ENCODE measurements around the gene RANBP10.
A peak's percentile ranks its signal among the peaks of the same experiment; 100 is the strongest.

RANBP10 gene

GRCh38 chr16:67675999-67676398, 130.4 kb downstream of the RANBP10 start:
- no peak for DNase-seq (ENCODE audit: low spot score)

- DNase-seq (ENCODE audit: low spot score): no peak
Measured at GRCh38 chr16:67675579-67675935, 130.8 kb downstream of the RANBP10 start.

DNA sequence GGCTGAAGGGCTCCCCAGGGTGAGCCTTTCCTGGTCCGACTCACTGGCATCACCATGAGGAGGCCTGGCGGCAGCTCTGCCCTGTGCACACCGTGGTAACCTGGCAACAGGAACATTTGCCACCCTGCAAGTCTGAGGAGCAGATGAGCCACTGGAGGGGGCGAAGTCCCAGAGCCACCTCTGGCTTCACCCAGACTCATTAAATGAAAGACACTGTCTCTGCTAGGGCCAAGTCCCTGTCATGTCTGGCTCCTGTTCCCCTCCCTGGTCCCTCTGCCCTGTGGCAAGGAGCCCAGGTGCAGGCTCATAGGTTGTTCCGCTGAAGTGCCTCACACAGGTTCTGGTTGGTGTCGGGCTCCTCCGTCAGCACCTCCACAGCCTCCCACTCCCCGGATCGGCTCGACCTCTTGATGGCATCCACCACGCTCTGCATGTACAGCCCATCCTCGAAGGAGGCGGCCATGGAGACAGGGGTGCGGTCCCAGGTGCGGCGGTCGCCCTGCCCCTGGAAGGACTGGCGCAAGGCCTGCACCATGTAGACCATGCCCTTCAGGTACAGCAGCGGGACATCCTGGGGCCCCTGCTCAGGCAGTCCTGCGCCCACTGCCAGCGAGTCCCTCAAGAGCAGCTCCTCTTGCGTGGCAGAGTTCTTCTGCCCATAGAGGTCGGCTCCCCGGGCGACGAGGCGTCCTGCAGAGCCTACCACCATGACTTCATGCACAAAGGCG, 131.3 kb downstream of the RANBP10 start:
- no peak for DNase-seq (ENCODE audit: low spot score)

DNA sequence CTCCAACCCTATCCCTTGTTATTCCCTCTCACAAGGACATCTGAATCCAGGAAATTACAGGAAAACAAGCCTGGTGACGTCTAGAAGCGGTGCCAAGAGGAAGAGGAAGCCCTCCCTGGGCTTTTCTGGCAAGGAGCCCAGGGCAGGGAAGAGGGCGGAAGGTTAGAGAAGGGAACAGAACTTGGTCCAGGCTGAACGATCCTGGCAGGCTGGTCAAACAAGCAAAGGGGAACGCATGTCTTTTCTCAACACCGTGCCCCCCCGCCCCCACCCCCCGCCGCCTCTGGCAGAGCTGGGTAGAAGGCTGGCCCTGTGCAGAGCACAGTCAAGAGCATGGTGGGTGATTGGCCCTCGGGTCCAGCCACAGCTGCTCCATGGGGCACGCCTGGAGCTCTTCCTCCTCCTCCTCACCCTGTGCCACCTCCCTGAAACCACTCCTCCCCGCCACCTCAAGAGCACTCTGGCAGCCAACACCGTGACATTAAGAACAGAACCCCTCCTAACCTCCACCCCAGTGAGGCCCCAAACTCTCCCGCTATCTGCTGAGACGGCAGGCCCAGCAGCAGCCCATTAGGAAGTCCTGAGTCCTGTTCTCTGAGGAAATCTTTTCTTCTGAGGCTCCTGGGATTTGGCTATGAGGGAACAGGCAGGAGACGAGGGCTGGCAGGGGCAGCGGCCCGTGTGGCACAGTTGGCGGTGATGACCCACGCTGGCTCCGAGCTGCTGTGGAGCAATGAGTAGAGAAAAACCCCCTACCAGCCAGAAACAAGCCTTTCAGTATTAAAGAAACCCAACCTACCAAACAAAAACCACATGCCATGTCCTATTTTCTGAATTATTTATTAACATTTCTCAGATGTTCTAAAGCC, 132.4 kb downstream of the RANBP10 start:
- peak; percentile 51 for DNase-seq (ENCODE audit: low spot score)
